Embryonic facial prominence (tissue), 1 donor: ENCODE measurements around the gene CASK.

Experiments
- DNase-seq: peaks from one replicate; pipeline ENCODE4 v3.0.0-alpha.2; 2016; ENCODE audit errors: extremely low spot score

The CASK gene

GRCh38 chrX:41580423-41581064, 342.8 kb downstream of the CASK start:
- no peak for DNase-seq

- no peak for DNase-seq
These were observed 359.5 kb downstream of the CASK start for GRCh38 chrX:41563876-41564275.

- DNase-seq, result no peak
These were observed 362.3 kb downstream of the CASK start for GRCh38 chrX:41561045-41561444.

- DNase-seq, result peak; percentile 6
These were observed 363.9 kb downstream of the CASK start for GRCh38 chrX:41559235-41560052.

- no peak for DNase-seq
These were observed 364.8 kb downstream of the CASK start for GRCh38 chrX:41558531-41558930.

GRCh38 chrX:41556958-41557357, 366.4 kb downstream of the CASK start:
- no peak for DNase-seq

- no peak for DNase-seq
These were observed 369.7 kb downstream of the CASK start for GRCh38 chrX:41553688-41554087.

- no peak for DNase-seq
These were observed 374.9 kb downstream of the CASK start for GRCh38 chrX:41548411-41548810.

DNA sequence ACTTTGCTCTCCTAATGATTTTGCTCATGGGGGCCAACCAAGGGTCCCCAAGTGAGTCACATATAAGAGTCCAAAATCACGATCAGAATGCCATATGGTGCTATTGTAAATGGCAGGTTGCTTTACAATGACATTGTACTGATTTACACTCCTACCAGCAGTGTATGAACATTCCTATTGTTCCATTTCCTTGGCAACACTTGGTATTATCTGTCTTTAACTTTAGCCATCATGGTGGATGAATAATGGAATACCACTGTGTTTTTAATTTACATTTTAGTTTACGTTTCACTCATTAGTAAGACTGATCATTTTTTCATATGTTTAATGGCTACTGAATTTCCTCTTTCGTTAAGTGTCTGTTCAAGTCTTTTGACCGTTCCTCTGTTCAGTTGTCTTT, 379.7 kb downstream of the CASK start:
- no peak for DNase-seq

DNA sequence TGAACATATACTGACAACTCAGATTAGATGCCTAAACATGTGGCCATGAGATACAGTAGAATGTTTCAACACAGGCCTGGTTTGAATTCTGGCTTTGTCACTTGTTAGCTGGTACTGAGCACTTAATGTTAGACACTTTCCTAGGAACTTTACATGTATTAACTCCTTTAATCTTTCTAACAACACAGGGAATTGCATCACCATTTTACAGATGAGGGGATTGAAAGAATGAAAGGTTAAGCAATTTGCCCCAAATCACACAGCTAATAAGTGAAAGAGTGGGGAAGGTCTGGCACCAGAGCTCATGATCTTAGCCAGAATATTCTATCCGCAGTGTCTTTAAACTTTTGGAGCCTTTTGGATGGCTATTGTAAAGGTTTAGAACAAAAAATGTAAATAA, 380.3 kb downstream of the CASK start:
- no peak for DNase-seq

- DNase-seq, result no peak
These were observed 380.8 kb downstream of the CASK start for GRCh38 chrX:41542536-41542935.

- DNase-seq, result no peak
These were observed 381.2 kb downstream of the CASK start for GRCh38 chrX:41542135-41542534.

GRCh38 chrX:41541386-41541785, 382.0 kb downstream of the CASK start:
- no peak for DNase-seq

- no peak for DNase-seq
These were observed 384.6 kb downstream of the CASK start for GRCh38 chrX:41538707-41539106.

DNA sequence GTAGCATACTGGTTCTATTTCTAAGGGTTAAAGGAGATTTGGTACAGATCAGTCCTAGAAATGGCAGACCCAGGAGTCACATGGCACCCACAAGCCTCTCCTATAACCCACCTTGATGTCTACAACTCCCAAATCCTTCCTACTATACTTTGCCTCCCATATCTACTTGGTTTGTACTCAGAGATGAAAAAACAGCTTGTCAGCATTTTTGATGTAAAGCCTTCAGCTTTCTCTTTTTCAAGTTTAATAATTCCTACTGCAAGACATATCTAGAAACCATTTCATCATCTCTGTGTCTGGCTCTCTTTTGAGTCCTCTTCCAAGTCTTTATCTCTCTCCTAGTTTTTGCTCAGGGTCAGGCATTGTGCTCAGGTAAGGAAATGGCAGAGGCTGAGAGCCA, 393.3 kb downstream of the CASK start:
- no peak for DNase-seq

GRCh38 chrX:41529221-41529620, 394.1 kb downstream of the CASK start:
- DNase-seq, result no peak

DNA sequence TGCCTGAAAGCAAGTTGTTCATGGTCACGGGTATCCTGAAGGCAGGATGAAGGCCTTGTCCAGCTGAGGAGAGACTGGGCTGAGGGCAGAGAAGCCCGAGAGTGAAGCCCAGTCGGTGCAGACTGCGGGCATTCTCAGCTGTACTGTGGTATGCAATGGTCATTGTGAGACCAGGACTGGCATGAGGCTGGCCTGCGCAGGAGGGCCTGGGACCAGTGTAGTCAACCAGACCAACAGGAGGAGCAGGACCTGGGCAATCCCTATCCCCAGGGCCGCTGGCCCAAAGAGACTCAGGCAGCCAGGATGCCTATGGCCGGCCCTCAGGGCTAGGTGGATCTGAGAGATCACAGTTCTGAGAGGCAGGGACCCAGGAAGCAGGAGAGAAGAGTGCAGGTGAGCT, 394.6 kb downstream of the CASK start:
- no peak for DNase-seq

DNA sequence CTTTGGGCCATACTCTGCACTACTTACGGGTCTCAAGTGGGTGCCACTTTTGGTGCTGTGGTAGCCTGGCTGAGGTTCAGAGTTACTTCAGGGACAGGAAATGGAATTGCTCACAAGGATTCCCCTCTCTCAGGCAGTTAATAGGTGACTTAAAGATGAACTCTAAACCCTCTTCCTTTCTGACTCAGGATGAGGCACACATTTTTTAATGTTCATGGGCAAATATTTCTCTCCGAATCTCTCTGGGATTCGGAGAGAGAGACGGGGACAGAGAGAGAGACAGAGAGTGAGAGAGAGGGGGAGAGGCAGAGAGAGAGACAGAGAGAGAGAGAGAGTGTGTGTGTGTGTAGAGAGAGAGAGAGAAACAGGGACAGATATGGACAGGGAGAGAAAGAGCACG, 396.4 kb downstream of the CASK start:
- DNase-seq, result no peak

GRCh38 chrX:41526271-41526670, 397.1 kb downstream of the CASK start:
- DNase-seq, result no peak

DNA sequence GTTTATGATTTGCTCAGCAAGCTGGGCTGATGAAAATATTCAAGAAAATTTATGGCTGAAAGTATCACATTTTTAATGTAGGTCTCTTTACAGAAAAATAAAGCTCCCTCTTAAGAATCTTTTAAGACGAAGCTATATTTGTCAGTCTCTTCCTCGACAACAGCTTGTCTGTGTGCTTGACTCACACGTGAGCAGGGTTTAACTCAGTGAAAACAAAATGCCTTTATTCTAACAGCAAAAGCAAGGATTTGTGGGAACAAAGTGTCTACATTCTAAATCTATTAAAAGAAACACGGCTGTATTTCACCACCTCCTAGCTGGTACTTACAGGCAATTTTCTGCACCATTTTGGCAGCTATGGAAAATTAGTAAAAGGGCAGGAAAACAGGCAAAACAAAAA, 400.7 kb downstream of the CASK start:
- no peak for DNase-seq

DNA sequence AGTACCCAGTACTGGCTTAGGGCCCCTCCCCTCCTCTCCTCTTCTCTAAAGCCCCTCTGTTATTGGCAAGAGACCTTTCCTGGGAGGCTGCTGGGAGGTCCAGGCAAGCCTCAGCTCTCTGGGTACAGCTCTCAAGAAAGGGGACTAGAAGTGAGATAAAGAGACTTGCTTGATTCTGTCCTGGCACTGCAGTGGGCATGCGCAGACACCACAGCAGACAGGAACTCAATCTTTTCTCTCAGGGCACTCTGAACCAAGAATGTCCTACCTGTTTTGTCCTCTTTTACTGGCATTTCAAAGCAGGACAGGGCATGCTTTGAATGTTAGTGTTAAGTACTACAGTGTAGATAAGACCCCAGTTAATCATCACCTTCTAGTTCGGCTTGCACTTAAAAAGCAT, 401.3 kb downstream of the CASK start:
- no peak for DNase-seq

DNA sequence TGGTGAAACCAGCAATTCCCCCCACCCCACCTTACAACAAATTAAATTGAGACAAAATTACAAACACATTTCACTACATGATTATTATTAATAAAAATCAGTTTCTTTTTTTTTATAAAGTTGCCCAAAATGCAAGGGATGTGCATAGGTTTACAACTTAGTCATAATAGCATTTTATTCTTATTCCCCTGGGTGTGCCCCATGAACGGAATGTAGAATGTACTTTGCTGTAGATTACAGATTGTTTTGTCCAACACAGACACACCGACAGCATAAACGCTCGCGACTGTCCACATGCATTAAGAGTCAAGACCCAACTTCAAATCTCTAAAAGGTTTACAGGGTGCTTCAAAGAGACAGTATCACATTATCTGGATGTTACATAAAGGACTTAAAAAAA, 403.9 kb downstream of the CASK start:
- DNase-seq, result no peak

DNA sequence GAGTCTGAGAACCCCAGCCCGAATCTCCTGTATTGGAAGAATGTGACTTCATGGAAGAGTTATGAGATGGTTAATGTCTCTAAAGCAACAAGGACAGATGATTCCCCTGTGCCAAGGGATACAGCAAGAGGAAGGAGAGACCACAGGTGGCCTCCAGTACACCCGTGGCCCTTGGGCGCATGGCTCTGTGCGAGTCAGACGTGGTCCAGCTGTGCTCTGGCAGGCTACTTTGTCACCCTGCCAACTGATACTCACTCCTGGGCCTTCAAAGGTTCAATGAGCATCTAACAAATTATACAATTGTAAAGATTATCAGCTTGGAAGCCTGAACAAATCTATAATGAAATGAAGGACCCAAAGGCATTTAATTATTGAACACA, 404.5 kb downstream of the CASK start:
- no peak for DNase-seq
